K562 (cell line): Measurements from ENCODE around the gene FST.

Experiments used
- ILF3 ChIP-seq: fragments of 450-650 bp; IDR thresholded peaks from 2 replicates; pipeline ENCODE4 v1.6.1; 2018; ENCODE audit warnings: antibody characterized with exemption, mild to moderate bottlenecking, moderate library complexity, borderline replicate concordance
- MYC ChIP-seq, 2 experiments: fragments of 250-450 bp in 1 of 2; sonication (Bioruptor Pico) in 1 of 2; IDR thresholded peaks; 2 replicates each; pipeline versions ENCODE4 v1.5.1 to v1.6.1; 2012 to 2021; ENCODE audit warnings: low read depth in 2 of 2, borderline replicate concordance in 1 of 2, improper control_type of control experiment in 1 of 2, low read length in 1 of 2, mild to moderate bottlenecking in 1 of 2, moderate library complexity in 1 of 2
- PHF8 ChIP-seq: fragments of 200-600 bp; sonication (generic); IDR thresholded peaks from 2 replicates; pipeline ENCODE4 v1.6.1; 2012; ENCODE audit warnings: mixed run types, mild to moderate bottlenecking, inconsistent platforms, low read length, moderate library complexity, borderline replicate concordance
- ZFX ChIP-seq: sonication (generic); formaldehyde crosslinking; IDR thresholded peaks from 2 replicates; pipeline ENCODE4 v1.8.0; 2022; ENCODE audit warnings: mild to moderate bottlenecking, missing genetic modification reagents, moderate library complexity
- ZNF561 ChIP-seq: fragments of 450-650 bp; formaldehyde crosslinking; conservative IDR thresholded peaks from 2 replicates; pipeline ENCODE4 v1.4.0; 2020; ENCODE audit warnings: mild to moderate bottlenecking, moderate library complexity
- TF ChIP-seq, protein P1 (sequence below), 3 experiments: IDR thresholded peaks in 2 of 3; conservative IDR thresholded peaks in 1 of 3; 2 replicates each; pipeline ENCODE4 v1.5.1; 2011 to 2012; ENCODE audit warnings: low read length in 3 of 3, mild to moderate bottlenecking in 3 of 3, control low read depth in 2 of 3, improper control_type of control experiment in 1 of 3, inconsistent platforms in 1 of 3, low read depth in 1 of 3, mixed read lengths in 1 of 3, moderate library complexity in 1 of 3; ENCODE audit not compliant: insufficient read depth in 2 of 3
- TF ChIP-seq, protein P2 (sequence below), 2 experiments: fragments of 450-650 bp in 1 of 2; sonication (generic) in 1 of 2; formaldehyde crosslinking in 1 of 2; IDR thresholded peaks; 2 replicates each; pipeline versions ENCODE4 v1.7.1 to v1.9.0; 2016 to 2022; ENCODE audit warnings: inconsistent platforms in 1 of 2, mild to moderate bottlenecking in 1 of 2, missing genetic modification reagents in 1 of 2
- TF ChIP-seq, protein P3 (sequence below): sonication (generic); formaldehyde crosslinking; IDR thresholded peaks from 2 replicates; pipeline ENCODE4 v1.9.0; 2022; ENCODE audit warnings: mild to moderate bottlenecking, missing genetic modification reagents
- TF ChIP-seq, protein P4 (sequence below): IDR thresholded peaks from 2 replicates; pipeline ENCODE4 v1.6.1; 2012; ENCODE audit warnings: low read depth, low read length, improper control_type of control experiment, borderline replicate concordance

DNA sequence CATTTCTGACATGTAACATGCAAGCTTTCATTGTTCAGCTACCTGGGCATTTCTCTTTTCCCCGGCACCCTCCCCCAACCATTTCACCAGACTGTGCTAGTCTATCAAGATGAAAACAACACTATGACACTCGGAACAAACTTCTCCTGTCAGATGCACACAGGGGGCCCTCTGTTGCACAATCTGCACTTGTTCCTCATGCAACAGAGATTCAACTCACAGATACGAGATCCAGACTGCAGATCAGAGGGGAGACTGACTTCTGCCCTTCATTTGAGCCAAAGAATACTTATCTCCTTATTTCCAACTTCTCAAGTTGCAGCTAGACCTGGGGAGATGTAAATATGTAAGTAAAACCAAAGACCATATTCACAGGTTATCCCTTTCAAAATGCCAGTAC is 15.7 kb upstream of the FST start:
- no peak for TF ChIP-seq ZNF561 (CRISPR knock-in tag)
- no peak for TF ChIP-seq MYC (IDR thresholded peaks at IDR 0.05; ENCODE audit: low read depth, low read length)
- no peak for TF ChIP-seq MYC (CRISPR knock-in tag; IDR thresholded peaks at IDR 0.05; ENCODE audit: borderline replicate concordance, low read depth)
- TF ChIP-seq, protein P1, sequence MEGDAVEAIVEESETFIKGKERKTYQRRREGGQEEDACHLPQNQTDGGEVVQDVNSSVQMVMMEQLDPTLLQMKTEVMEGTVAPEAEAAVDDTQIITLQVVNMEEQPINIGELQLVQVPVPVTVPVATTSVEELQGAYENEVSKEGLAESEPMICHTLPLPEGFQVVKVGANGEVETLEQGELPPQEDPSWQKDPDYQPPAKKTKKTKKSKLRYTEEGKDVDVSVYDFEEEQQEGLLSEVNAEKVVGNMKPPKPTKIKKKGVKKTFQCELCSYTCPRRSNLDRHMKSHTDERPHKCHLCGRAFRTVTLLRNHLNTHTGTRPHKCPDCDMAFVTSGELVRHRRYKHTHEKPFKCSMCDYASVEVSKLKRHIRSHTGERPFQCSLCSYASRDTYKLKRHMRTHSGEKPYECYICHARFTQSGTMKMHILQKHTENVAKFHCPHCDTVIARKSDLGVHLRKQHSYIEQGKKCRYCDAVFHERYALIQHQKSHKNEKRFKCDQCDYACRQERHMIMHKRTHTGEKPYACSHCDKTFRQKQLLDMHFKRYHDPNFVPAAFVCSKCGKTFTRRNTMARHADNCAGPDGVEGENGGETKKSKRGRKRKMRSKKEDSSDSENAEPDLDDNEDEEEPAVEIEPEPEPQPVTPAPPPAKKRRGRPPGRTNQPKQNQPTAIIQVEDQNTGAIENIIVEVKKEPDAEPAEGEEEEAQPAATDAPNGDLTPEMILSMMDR (IDR thresholded peaks at IDR 0.05 in 2 of 3, conservative IDR thresholded peaks at IDR 0.05 in 1 of 3; ENCODE audit: insufficient read depth in 2 of 3, low read depth in 1 of 3, low read length in 3 of 3): no peak
- TF ChIP-seq ILF3: no peak
- TF ChIP-seq, protein P2, sequence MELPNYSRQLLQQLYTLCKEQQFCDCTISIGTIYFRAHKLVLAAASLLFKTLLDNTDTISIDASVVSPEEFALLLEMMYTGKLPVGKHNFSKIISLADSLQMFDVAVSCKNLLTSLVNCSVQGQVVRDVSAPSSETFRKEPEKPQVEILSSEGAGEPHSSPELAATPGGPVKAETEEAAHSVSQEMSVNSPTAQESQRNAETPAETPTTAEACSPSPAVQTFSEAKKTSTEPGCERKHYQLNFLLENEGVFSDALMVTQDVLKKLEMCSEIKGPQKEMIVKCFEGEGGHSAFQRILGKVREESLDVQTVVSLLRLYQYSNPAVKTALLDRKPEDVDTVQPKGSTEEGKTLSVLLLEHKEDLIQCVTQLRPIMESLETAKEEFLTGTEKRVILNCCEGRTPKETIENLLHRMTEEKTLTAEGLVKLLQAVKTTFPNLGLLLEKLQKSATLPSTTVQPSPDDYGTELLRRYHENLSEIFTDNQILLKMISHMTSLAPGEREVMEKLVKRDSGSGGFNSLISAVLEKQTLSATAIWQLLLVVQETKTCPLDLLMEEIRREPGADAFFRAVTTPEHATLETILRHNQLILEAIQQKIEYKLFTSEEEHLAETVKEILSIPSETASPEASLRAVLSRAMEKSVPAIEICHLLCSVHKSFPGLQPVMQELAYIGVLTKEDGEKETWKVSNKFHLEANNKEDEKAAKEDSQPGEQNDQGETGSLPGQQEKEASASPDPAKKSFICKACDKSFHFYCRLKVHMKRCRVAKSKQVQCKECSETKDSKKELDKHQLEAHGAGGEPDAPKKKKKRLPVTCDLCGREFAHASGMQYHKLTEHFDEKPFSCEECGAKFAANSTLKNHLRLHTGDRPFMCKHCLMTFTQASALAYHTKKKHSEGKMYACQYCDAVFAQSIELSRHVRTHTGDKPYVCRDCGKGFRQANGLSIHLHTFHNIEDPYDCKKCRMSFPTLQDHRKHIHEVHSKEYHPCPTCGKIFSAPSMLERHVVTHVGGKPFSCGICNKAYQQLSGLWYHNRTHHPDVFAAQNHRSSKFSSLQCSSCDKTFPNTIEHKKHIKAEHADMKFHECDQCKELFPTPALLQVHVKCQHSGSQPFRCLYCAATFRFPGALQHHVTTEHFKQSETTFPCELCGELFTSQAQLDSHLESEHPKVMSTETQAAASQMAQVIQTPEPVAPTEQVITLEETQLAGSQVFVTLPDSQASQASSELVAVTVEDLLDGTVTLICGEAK (IDR thresholded peaks at IDR 0.05): no peak
- TF ChIP-seq, protein P2 (CRISPR knock-in tag; IDR thresholded peaks at IDR 0.05): no peak
- no peak for TF ChIP-seq PHF8
- TF ChIP-seq, protein P3, sequence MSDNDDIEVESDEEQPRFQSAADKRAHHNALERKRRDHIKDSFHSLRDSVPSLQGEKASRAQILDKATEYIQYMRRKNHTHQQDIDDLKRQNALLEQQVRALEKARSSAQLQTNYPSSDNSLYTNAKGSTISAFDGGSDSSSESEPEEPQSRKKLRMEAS (CRISPR knock-in tag): no peak
- TF ChIP-seq ZFX (CRISPR knock-in tag): no peak
- TF ChIP-seq, protein P4, sequence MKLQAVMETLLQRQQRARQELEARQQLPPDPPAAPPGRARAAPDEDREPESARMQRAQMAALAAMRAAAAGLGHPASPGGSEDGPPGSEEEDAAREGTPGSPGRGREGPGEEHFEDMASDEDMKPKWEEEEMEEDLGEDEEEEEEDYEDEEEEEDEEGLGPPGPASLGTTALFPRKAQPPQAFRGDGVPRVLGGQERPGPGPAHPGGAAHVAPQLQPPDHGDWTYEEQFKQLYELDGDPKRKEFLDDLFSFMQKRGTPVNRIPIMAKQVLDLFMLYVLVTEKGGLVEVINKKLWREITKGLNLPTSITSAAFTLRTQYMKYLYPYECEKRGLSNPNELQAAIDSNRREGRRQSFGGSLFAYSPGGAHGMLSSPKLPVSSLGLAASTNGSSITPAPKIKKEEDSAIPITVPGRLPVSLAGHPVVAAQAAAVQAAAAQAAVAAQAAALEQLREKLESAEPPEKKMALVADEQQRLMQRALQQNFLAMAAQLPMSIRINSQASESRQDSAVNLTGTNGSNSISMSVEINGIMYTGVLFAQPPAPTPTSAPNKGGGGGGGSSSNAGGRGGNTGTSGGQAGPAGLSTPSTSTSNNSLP: no peak
